NOMO-1 (cell line): ENCODE results near the gene OASL.

Source experiments
- DNase-seq, 2 experiments: peaks; one replicate each; lab custom pipeline; 2025; ENCODE audit not compliant: unreplicated experiment in 2 of 2; lab: John Stamatoyannopoulos, UW

OASL gene

DNA sequence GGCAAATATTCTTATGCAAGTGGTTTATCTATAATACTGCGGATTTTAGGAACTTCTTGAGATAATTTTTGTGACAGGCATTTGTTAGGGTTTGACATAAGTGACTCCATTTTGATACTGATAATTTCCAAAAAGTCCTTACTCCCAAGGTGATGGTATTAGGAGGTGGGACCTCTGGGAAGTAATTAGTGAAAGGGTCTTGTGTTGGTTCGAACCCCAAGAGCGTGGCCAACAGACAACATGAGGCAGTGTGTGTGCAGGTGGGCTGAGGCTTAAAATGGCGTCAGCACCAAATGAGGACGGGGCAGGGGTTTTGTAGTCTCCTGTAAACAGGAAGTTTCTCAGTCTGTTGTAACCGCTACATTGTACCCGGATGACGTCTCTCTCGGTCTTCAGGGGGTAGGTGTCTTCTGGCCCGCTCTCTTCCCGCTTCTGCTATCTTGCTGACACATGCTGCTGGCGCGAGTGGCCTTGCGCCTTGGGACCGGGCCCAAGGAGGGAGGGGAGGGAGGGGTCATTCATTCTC is 21.0 kb downstream of the OASL start:
- no peak for DNase-seq

DNA sequence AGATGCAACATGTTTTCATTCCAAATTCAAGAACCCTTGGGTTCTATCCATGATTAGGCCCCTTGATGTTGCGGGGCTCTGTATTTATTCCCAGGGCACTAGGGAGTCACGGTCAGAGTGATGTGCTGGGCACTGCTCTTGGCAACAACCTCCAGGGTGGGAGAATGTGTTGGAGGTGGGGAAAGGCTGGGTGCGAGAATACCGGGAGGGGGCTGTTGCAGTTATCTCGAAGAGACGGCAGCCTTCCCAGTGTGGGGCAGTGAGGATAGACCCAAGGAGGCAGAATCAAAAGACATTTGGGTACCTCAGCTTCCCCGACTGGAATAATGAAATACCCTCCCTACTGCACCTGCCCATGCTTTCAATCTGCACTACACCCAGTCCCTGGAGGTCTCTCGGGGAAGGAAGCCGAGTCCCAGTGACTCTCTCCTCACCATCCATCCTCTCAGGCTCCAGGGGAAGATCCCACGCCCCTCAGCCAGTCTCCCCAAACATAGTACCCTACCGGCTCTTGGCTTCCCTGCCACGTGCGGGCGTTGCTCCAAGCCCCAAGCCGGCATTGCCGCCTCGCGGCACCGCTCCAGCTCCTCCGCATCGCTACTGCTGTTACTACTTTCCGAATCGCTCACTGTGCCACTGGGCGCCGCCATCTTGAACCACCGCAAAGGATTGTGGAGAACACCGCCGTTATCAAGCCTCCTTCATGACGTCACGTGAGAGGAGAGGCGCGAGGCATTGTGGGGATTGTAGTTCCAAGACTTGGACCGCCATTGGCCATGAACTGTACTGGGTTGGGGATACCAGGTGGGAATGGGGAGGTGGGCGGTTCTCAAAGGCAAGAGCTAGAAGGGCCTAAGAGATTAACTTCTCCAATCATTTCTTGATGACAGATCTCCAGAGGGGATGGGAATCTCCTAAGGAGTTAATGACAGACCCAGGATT is 22.9 kb downstream of the OASL start, which contains the start of gene C12orf43:
C12orf43 (minus strand) TSS at position 663 of the 942 bp plus-strand sequence; CDS start at position 650, 13 bp downstream.
- peak; percentile 68 to 91 for DNase-seq

DNA sequence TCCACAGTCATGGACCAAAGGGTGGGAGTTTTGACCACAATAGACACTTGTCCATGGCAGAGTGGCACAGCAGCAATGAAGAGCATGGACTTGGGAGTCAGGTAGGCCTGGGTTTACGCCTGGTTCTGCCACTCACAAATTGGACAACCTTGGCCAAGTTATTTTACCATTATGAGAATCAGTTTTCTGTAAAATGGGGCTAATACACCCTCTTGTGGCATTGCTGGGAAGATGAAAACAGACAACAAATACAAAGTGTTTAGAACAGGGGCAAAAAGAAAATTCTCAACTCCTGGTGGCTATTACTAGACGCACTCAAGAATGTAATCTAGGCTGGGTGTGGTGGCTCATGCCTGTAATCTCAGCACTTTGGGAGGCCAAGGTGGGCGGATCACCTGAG is 25.3 kb downstream of the OASL start:
- no peak for DNase-seq

DNA sequence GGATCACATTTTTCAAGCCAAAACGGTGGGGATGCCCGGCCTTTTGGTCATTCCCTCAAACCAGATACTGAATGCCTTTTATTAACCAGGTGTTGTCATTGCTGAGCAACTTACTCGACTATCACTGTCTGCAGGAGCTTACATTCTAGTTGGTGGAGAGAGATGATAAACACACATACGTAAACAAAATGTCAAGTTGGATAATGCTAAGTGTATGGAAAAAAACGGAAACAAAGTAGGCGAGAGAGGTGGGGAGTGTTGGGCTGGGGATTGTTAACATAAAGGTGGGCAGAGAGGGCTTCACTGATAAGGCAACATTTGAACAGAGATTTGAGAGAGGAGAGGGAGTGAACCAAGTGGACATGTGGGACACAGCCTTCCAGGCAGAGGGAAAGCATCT is 27.2 kb downstream of the OASL start:
- DNase-seq: no peak

DNA sequence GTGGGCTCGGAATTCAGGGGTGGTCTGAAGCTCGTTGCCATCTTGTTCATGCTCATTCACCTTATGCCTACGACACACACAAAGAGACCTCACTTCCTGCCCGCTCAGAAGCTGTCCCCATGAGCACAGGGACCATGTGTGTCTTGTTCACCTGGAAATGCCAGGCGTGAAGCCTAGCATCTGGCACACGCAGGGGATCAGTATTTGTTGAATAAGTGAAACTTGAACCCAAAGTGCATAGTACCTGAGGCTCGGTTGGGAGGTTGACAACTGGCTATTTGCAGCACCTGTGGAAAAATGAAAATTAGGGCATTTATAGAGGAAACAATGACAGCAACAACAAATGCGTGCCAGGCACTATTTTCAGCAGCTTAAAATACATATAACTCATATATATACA is 28.2 kb downstream of the OASL start:
- no peak for DNase-seq

DNA sequence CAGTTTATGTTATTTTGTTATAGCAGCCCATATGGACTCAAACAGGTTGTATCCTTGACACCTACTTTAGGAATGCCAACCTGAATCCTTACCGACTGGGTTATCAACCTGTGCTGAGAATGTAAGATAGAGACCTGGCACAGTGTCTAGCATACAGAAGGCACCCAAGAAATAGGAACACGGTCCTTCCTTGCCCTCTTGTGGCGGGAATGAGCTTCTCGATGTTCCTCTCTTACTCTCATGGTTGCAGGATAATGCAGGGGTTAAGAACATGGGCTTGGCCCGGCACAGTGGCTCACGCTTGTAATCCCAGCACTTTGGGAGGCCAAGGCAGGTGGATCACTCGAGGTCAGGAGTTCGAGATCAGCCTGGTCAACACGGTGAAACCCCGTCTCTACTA is 29.3 kb downstream of the OASL start:
- DNase-seq: no peak

DNA sequence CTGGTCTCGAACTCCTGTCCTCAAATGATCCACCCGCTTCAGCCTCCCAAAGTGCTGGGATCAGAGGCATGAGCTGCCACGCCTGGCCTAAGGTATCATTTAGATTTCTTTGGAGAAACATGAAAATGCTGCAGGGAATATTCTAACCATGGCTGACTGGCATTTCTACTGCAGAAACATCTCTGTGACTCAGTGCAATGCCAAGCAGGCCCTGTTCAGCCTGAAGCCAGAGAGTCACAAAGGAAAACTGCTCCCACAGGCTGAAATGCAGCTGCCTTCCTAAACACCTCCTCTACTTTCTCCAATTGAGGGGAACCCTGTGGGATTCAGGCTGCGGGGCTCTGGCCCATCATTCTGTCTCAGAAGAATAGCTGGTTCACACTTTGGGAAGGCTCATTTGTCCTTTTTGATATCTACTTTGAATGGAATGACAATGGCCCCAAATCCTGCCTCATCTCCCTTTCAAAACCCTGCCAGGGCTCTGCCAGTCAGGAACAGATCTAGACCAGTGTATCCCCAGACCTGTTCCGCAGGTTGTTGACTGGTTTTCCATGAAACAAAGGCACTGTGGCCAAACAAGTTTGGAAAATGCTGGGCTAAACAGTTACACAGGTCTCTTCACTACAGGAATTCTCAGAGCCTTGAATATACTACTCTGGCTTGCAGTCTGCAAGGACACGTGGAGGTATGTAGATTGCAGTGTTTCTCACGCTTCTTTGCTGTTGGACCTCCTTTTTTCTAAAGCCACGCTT is 30.5 kb downstream of the OASL start:
- DNase-seq: no peak

DNA sequence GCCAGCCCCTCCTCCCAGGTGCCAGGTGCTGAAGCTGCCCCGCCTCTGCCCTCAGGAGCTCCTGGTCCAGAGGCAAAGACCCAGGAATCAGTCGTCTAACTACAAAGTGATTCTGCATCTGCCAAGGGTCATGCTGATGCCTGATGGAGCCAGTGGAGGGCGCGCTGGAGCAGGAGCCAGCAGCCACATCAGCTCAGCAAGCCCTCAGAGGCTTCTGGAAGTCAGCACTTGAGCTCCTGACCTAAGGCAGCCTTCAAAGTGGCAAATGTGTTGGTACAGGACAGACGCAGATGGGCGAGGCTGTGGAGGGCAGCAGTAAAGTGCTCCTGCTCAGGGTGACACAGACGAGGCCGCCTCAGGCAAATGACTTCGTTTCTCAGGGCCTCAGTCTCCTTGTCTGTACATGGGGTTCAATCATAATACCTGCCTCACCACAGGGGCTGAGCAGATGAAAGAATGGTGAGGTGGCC is 33.7 kb downstream of the OASL start:
- peak; percentile 45 to 50 for DNase-seq

DNA sequence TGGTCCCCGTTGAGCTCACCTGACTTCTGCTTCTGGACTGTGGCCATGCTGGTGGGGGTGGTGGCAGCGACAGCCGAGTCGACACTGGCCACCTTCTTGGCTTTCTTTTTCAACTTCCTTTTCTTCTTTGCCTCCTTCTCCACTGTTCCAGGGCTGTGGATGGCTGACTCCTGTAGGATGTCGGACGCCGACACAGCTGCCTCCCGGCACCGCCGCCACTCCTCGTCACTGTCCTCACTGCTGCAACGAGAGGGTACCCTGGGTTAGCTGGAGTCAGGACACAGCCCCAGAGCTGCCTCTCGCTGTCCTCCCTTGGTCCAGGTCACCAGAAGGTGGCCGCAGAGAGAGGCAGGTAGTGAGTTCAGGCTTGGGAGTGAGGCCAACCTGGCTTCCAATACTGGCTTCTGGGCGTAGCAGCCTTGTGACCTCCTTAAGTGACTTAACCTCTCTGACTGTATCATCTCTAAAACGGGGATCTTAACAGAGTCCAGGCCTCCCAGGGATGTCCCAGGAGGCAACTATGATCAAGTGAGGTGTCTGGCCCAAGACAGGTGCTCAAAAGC is 34.7 kb downstream of the OASL start:
- no peak for DNase-seq

DNA sequence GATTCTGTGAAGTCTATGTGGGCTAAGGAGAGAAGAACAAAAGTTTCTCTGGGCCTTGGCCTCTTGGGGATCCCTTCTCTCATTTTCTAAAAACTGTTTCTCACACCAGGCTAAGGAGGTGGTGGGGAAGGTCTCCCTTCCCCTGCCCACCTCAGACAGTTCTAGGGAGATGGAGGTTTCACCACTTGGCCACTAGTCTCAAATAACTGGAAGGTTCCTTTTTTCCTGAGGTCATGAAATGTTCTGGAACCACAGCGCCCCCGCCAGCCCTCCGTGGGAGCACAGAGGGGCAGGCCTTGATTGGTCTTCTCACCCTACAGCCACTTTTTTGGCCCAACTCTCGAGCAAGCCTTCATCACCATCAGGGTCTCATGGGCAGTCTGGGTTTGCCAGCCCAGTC is 35.4 kb downstream of the OASL start:
- peak in 1 of 2 experiments; percentile 28 for DNase-seq

DNA sequence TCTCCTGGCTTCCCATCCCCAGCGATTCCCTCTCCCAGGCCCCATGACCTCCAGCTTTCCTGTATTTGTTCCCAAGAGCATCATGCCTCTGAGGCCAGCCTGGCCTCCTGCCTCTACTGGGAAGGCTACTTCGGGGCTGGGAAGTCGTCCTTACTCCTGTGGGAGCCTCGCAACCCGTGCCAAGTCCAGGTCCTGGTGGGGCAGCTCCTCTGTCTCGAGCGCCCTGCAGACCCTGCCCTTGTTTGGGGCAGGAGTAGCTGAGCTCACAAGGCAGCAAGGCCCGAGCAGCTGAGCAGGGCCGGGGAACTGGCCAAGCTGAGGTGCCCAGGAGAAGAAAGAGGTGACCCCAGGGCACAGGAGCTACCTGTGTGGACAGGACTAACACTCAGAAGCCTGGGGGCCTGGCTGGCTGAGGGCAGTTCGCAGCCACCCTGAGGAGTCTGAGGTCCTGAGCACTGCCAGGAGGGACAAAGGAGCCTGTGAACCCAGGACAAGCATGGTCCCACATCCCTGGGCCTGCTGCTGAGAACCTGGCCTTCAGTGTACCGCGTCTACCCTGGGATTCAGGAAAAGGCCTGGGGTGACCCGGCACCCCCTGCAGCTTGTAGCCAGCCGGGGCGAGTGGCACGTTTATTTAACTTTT is 37.1 kb downstream of the OASL start:
- DNase-seq: no peak

DNA sequence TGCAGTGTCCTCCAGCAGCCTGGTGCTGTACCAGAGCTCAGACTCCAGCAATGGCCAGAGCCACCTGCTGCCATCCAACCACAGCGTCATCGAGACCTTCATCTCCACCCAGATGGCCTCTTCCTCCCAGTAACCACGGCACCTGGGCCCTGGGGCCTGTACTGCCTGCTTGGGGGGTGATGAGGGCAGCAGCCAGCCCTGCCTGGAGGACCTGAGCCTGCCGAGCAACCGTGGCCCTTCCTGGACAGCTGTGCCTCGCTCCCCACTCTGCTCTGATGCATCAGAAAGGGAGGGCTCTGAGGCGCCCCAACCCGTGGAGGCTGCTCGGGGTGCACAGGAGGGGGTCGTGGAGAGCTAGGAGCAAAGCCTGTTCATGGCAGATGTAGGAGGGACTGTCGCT is 38.0 kb downstream of the OASL start:
- DNase-seq: no peak

DNA sequence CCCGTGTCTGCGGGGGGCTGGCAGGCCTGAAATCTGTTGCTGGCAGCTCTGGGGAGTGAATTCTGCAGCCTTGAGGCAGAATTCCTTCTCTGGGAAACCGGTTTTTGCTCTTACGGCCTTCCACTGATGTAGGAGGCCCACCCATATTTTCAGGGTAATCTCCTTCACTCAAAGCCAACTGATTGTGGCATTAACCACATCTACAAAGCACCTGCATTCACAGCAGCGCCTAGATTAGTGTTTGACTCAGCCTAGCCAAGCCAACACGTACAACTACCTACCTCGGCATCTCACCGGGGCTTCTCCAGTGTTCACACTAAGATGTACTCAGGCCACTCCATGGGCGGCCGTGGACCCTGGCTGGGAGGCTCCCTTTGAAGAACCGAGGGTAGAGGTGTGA is 38.5 kb downstream of the OASL start:
- no peak for DNase-seq

DNA sequence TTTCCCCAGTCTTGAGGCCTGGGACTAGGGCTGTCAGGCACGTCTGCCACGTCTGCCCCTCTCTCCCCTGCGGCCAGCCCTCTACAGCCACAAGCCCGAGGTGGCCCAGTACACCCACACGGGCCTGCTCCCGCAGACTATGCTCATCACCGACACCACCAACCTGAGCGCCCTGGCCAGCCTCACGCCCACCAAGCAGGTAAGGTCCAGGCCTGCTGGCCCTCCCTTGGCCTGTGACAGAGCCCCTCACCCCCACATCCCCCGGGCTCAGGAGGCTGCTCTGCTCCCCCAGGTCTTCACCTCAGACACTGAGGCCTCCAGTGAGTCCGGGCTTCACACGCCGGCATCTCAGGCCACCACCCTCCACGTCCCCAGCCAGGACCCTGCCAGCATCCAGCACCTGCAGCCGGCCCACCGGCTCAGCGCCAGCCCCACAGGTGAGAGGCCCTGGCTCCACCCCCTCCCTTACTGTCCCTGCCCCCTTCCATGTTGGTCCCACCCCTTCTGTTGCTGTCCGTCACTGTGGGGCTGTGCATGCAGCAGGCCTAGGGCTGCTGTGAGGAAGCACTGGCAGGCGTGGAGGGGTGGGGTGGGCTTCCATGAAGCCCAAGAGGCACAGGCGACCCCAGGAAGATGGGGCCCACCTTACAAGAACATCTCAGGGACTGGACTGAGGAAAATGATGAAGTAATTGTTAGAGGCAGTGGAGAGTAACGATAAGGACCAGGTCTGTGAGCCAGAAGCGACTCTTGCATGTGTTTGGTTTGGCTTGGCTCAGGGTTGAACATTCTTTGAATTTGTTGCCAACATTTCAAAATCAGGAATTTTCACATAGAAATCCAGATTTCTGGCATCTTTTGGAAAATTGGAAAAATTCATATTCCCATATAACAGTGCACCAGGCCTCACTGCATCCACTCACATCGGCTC is 39.6 kb downstream of the OASL start:
- DNase-seq: no peak

DNA sequence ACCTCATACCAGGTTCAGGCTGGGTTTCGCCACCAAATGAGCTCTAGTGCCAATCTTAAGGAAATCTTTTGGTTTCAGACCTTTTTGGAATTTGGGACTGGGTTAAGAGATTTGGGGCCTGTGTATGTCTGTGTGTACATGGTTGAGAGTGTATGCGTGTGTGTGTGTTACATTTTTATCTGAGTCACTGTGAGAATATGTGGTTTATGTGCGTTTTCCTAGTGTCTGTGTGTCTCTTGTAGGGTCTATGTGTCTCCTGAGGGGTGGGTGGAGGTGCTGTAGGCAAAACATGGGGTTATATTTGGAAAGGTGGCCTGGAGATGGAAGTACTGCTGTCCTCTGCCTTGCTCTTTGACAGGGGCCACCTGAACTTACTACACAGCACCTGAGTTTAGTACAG is 40.6 kb downstream of the OASL start:
- DNase-seq: no peak

DNA sequence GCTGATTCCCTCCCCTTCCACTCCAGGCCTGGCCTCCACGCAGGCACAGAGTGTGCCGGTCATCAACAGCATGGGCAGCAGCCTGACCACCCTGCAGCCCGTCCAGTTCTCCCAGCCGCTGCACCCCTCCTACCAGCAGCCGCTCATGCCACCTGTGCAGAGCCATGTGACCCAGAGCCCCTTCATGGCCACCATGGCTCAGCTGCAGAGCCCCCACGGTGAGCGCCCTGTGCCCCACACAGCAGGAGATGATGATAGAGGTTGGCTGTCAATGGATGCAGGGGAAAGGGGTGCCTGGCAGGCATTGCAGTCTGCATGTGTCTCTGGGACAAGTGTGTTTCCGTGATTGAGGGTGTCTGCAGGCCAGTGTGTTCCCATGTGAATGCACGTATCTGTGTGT is 41.6 kb downstream of the OASL start:
- DNase-seq: no peak

DNA sequence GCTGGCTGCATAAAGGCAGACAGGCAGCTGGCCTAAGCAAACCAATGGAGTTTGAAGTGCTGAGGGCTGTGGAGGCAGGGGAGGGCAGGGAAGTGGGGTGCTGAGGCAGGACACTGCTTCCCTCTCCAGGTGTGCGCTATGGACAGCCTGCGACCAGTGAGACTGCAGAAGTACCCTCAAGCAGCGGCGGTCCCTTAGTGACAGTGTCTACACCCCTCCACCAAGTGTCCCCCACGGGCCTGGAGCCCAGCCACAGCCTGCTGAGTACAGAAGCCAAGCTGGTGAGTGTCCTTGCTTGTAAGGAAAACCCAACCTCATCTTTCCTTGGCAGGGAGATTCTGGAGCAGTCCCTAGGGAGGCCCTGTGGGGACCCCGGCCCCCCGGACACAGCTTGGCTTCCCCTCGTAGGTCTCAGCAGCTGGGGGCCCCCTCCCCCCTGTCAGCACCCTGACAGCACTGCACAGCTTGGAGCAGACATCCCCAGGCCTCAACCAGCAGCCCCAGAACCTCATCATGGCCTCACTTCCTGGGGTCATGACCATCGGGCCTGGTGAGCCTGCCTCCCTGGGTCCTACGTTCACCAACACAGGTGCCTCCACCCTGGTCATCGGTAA is 42.8 kb downstream of the OASL start:
- DNase-seq: no peak

DNA sequence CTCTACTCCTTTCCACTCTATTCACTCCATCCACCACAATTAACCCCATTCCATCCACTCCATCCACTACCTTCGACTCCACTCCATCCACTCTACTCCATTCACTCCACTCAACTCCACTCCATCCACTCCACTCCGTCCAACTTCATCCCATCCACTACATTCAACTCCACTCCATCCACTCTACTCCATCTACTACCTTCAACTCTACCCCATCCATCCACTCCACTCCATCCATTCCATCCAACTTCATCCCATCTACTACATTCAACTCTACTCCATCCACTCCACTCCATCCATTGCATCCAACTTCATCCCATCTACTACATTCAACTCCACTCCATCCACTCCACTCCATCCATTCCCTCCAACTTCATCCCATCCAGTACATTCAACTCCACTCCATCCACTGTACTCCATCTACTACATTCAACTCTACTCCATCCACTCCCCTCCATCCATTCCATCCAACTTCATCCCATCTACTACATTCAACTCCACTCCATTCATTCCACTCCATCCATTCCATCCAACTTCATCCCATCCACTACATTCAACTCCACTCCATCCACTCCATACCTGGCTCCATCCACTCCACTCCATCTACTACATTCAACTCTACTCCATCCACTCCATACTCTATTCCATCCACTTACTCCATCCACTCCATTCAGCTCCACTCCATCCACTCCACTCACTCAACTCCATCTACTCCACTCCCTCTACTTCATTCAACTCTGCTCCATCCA is 44.3 kb downstream of the OASL start:
- no peak for DNase-seq
